Esophagus muscularis mucosa (tissue), 4 donors: ENCODE measurements around the gene ACAA1.

Experiments used
- CTCF ChIP-seq, 3 experiments: fragments of 200-600 bp in 2 of 3; fragments of 450-650 bp in 1 of 3; sonication (generic) in 2 of 3; IDR thresholded peaks; one replicate each; pipeline ENCODE4 v1.5.1; 2017 to 2019; ENCODE audit warnings: antibody characterized with exemption in 3 of 3, mild to moderate bottlenecking in 2 of 3, moderate library complexity in 1 of 3
- EP300 ChIP-seq: sonication (generic); formaldehyde crosslinking; IDR thresholded peaks from one replicate; pipeline ENCODE4 v1.6.1; 2017; ENCODE audit warnings: antibody characterized with exemption
- POLR2A ChIP-seq: fragments of 450-650 bp; IDR thresholded peaks from one replicate; pipeline ENCODE4 v1.6.1; 2017; ENCODE audit warnings: antibody characterized with exemption, moderate library complexity, mild to moderate bottlenecking, low read depth

GRCh38 chr3:38099518-38099917, 37.4 kb downstream of the ACAA1 start:
- no peak for TF ChIP-seq POLR2A
- no peak for TF ChIP-seq CTCF (IDR thresholded peaks at IDR 0.05)
- no peak for TF ChIP-seq EP300
